ENCODE results near the gene TOR1AIP2. TPM values are rescaled to one million over a fixed set of nuclear protein-coding genes. Genes with fewer than 3 reads are reported as not detected.

TOR1AIP2 gene
- total RNA-seq, 4 donors from 2014 or later: 61.5 to 73.8 (median 68.0) TPM

DNA sequence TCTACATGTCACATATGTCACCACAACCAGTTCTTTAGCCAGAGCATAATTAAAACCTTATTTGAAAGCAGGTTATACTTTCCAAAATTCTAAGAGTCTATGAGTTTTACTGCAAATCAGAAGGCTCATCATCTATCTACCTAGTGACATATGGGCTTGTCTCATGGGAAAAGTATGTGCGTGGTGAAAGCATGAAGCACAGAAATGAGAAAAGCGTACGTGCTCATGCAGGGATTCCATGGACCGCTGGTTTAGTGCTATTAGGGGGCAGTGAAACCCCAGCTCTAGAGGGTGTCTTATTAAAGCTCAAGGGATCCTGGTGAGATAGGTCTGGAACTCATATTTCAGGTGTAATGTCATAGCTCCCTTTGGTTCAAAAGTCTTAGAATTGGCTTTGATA, 84.3 kb downstream of the TOR1AIP2 start:
- H3K27me3 ChIP-seq: no peaks in the 10 kb centered on the region
- WGBS, 2 donors (ENCODE audit: low coverage in 1 of 2): 87 to 89% methylated on average over 4 of the region's 4 CpGs
- no peak for ATAC-seq

More for the DNA sequence above, 84.3 kb downstream of the TOR1AIP2 start:
- no peak overlapping the region for H3K4me3 ChIP-seq
- H3K9me3 ChIP-seq: no peaks in the 10 kb centered on the region
- H3K4me1 ChIP-seq: no peaks in the 10 kb centered on the region
- H3K36me3 ChIP-seq: no peaks in the 10 kb centered on the region
- TF ChIP-seq, protein P1, sequence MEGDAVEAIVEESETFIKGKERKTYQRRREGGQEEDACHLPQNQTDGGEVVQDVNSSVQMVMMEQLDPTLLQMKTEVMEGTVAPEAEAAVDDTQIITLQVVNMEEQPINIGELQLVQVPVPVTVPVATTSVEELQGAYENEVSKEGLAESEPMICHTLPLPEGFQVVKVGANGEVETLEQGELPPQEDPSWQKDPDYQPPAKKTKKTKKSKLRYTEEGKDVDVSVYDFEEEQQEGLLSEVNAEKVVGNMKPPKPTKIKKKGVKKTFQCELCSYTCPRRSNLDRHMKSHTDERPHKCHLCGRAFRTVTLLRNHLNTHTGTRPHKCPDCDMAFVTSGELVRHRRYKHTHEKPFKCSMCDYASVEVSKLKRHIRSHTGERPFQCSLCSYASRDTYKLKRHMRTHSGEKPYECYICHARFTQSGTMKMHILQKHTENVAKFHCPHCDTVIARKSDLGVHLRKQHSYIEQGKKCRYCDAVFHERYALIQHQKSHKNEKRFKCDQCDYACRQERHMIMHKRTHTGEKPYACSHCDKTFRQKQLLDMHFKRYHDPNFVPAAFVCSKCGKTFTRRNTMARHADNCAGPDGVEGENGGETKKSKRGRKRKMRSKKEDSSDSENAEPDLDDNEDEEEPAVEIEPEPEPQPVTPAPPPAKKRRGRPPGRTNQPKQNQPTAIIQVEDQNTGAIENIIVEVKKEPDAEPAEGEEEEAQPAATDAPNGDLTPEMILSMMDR (IDR thresholded peaks at IDR 0.05): no peak
- TF ChIP-seq EP300 (IDR thresholded peaks at IDR 0.05) (no peak), POLR2A (IDR thresholded peaks at IDR 0.05) (no peak), POLR2AphosphoS5 (IDR thresholded peaks at IDR 0.05) (no peak)
- H3K27ac ChIP-seq: no peak overlapping the region

Other genes starting within 250 kb of the TOR1AIP2 start
- under 1 TPM in 2 of 4 donors, not detected in 2; 0.19 to 0.67 TPM for gene FAM163A, start 134.5 kb downstream of the TOR1AIP2 start, total RNA-seq
- 100 to 1,000 TPM; 132 to 162 (median 141) TPM for gene TOR1AIP1, start 4.5 kb upstream of the TOR1AIP2 start, total RNA-seq
- gene CEP350, start 77.0 kb upstream of the TOR1AIP2 start, total RNA-seq: 10 to 100 TPM; 74.4 to 89.0 (median 82.0) TPM

All from gastroesophageal sphincter (tissue), 4 donors.